RWPE1 (cell line): ENCODE measurements around the gene MRM3.
A peak's percentile ranks its signal among the peaks of the same experiment; 100 is the strongest.

ENCODE experiments used
- CTCF ChIA-PET: fragments of 350-600 bp; sonication (Branson Sonifier 250); formaldehyde crosslinking; extraction: SDS; loops from one replicate; lab custom pipeline; 2021; lab: Yijun Ruan, JAX
- POLR2A ChIA-PET: fragments of 400-600 bp; formaldehyde crosslinking; extraction: SDS; loops from one replicate; lab custom pipeline; 2020; ENCODE audit warnings: antibody characterized with exemption; ENCODE audit not compliant: low non-redundant PET; lab: Yijun Ruan, JAX
- DNase-seq: peaks from one replicate; pipeline ENCODE4 v3.0.0; 2012; ENCODE audit warnings: low spot score
- H3K27ac ChIP-seq: fragments of 450-650 bp; 2 replicates; pipeline ENCODE4 v1.5.1; 2017
- TF ChIP-seq, protein P1 (sequence below): fragments of 450-650 bp; conservative IDR thresholded peaks from 2 replicates; pipeline ENCODE4 v1.5.1; 2017; ENCODE audit warnings: low read depth, mild to moderate bottlenecking

MRM3 gene

DNA sequence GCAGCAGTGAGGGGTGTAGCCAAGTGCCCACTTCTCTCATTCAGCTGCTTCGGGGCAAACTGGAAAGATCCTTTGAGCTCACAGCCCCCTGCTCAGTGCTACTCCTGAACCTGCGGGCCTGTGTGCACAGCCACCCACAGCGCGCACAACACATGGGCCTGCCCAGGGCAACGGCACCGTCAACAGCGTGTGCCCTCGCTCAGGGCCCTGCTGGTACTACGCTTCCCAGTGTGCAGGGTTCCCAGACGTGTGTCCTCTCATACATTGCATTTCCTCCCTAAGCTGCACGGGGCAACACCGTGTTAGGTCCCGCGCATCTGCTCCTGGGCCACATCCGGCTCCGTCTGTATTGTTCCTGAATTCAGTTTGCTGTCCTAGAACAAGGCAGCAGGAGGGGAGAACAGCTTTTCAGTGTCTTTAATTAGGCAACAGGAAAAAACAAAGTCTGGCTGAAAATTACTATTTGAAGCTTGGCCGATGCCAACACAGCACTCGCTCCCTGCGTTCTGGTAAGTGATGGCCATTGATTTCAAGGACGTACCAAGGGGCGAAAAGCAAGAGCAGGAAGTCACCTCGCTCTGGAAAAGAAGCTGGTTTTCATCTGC is 15.2 kb downstream of the MRM3 start:
- no peak for DNase-seq
- CTCF ChIA-PET: interaction anchor here (0.6 to 2.7 kb wide), 2 partner anchors 183 to 275 kb away, joined by 3 to 12 read pairs; no protein-coding TSS in a partner anchor
- TF ChIP-seq, protein P1, sequence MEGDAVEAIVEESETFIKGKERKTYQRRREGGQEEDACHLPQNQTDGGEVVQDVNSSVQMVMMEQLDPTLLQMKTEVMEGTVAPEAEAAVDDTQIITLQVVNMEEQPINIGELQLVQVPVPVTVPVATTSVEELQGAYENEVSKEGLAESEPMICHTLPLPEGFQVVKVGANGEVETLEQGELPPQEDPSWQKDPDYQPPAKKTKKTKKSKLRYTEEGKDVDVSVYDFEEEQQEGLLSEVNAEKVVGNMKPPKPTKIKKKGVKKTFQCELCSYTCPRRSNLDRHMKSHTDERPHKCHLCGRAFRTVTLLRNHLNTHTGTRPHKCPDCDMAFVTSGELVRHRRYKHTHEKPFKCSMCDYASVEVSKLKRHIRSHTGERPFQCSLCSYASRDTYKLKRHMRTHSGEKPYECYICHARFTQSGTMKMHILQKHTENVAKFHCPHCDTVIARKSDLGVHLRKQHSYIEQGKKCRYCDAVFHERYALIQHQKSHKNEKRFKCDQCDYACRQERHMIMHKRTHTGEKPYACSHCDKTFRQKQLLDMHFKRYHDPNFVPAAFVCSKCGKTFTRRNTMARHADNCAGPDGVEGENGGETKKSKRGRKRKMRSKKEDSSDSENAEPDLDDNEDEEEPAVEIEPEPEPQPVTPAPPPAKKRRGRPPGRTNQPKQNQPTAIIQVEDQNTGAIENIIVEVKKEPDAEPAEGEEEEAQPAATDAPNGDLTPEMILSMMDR: no peak
- POLR2A ChIA-PET: no interaction called here
- peak overlapping the region; percentile 98 for H3K27ac ChIP-seq

DNA sequence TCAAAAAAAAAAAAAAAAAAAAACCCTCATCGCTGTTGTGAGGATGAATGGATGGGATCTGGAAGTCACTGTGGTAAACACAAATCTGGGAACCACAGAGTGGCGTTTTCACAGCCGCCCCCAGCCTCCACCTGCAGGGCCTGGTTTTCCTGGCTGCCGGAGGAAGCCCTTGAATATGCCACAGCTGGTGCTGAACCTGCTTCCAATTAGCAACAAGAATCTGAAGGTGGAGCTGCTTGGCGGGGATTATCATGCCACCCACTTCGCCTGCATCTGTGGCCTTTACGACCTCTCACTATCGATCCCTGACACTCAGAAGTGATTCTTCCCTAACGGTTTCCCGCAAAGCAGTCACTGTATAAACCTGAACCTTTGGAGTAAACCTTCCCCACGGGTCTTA is 16.1 kb downstream of the MRM3 start:
- CTCF ChIA-PET: interaction anchor here (0.6 to 2.7 kb wide), 3 partner anchors 153 to 274 kb away, joined by 3 to 12 read pairs (median 5); no protein-coding TSS in a partner anchor
- POLR2A ChIA-PET: interaction anchor here (0.6 kb wide), 1 partner anchor 17 kb away, joined by 9 read pairs; no protein-coding TSS in a partner anchor
- TF ChIP-seq, protein P1: no peak
- H3K27ac ChIP-seq: peak overlapping the region; percentile 98
- no peak for DNase-seq

DNA sequence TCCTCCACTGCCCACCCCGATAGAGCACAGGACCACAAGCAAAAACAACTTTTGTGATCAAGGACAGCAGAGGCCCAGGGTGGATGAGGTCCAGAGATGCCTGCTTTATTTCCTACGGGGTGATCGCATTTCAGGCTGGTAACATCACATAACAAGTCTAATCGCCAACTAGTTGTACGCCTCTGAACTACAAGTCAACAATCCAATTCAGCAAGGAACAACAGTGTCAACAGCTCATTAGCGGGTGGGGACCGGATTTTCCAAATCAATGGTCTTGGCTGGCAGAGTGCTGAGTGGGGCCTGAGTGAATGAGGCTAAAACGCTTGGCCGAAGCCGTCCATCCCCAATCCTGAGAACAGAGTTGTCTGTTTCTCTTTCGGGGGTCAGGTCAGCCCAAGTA is 17.1 kb downstream of the MRM3 start:
- H3K27ac ChIP-seq: peak overlapping the region; percentile 98

DNA sequence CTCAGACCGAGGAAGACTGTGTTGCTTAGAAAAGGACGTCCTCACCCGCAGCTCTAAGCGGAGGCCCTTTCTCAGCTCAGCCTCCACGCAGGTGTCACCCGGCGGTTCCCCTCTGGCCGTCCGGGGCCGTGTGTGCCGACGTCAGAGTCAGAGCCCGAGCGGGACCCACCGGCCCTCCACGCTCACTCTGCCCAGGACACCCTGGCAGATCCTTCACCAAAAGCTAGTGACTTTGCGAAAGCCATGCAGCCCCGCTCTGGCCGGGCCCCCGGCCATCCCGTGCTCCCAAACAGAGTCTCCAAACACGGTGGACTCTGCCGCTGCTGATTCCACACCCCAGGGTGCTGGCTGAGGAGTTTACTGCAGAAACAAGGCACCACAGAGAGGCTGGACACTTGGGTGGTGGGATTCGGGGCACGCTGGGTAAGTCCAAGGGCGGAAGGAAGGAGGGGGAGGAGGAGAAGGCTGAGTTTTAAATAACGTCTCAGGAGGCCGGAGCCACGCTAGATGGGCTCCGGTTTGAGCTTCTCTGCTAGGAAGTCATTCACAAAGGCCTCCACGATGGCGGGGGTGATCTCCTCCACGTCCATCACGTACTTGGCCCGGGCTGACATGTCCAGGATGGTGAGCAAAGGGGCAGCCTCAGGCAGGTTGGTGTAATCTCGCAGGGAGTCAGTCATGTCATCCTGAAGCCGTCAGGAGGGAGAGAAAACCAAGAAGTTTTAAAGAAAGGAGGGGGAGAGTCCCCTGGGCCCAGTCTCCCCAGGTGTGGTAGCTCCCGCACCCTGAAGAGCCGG is 18.5 kb downstream of the MRM3 start:
- TF ChIP-seq, protein P1: no peak
- H3K27ac ChIP-seq: peak overlapping the region; percentile 98; the same call in 1 of the 2 replicates
- no peak for DNase-seq
- POLR2A ChIA-PET: no interaction called here
- CTCF ChIA-PET: no interaction called here

More for the DNA sequence above, 17.1 kb downstream of the MRM3 start:
- TF ChIP-seq, protein P1: no peak
- ChIA-PET CTCF (interaction anchor here (0.6 to 2.7 kb wide), 2 partner anchors 181 to 197 kb away, joined by 3 to 12 read pairs; partner anchors contain the start of gene TIMM22), POLR2A (interaction anchor here (0.6 kb wide), 1 partner anchor 177 kb away, joined by 4 read pairs; no protein-coding TSS in a partner anchor)
- DNase-seq: no peak

DNA sequence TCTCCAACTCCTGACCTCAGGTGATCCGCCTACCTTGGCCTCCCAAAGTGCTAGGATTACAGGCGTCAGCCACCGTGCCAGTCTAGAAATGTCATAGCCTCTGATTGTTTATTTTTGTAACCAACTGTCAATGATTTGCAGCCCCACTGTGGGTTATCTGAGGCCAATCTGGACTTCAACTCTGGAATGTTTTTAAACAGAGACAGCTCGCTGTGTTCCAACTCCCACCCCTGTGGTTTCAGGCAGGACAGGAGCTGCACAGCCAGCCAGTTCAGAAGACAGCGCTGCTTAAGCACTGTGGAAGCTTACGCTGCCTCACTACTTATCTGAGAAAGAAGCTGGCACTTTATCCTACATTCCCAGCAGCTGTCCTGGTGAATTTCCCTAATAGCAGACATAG is 19.5 kb downstream of the MRM3 start:
- ChIA-PET CTCF (no interaction called here), POLR2A (no interaction called here)
- peak overlapping the region; percentile 98 for H3K27ac ChIP-seq
- TF ChIP-seq, protein P1: no peak
- no peak for DNase-seq

DNA sequence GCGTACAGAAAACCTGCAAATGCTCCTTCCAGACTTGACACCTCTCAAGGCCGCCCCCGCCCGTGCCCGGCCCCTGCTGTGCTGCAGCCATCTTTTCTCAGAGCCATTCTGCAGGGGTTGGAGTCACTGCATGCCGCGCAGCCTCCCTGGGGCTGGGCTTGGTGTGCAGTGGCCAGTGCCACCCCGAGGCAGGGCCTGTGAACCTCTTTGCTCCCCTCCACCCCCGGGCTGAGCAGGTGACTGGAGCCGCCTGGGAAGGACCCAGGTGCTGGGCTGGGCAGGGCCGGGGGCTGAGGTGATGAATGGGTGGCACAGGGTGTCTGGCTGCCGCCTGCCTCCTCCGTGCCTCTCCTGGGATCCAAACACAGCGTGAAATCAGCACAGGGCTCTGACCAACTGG is 20.3 kb downstream of the MRM3 start:
- TF ChIP-seq, protein P1: no peak
- POLR2A ChIA-PET: no interaction called here
- DNase-seq: no peak
- peak overlapping the region; percentile 98 for H3K27ac ChIP-seq
- CTCF ChIA-PET: no interaction called here
